ENCODE results near the gene TMEM38B. TPM values are rescaled to one million over a fixed set of nuclear protein-coding genes. Genes with fewer than 3 reads are reported as not detected.

TMEM38B gene
- total RNA-seq, 1 experiment from 2014 or later: 14.5 TPM

DNA sequence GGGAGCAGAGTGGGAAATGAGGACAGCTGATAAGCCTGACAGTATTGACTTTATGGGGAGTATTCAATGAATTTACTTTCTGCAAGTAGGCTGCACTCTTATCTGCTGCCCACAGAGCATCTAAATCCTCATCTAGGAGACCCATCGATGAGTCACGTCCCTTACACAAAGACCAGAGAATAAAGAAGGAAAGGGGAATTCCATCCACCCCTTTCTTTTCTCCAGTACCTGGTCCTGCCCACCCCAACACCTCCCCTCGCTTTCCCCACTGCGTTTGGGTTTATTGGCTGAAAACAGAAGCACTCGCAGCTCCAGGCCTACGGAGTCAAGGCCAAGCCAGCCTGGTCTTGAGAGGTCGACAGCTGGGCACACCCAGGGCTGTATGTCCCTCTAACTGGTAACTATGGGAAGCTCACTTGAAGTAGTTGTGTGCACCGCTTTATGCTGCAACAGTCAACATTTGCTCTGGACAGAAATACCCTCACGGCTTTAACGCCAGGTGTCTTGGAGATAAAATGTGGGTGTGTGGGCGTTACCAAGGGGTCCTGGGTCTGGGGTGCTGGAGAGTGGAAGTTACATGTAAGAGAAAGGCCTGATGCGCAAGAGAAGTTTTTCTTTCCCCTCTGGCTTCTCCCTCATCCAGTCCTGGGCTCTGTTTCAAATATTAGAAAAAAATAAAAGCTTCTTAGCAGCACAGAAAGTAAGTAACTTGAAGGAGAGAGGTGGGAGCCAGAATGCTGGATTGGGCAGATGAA, 46.6 kb upstream of the TMEM38B start:
- no peak overlapping the region for H3K9ac ChIP-seq (ENCODE audit: extremely low read depth, insufficient read length, low read length)
- H3K4me1 ChIP-seq (ENCODE audit: insufficient read depth, low read length): no peaks in the 10 kb centered on the region
- H2BK15ac ChIP-seq (ENCODE audit: low read depth, low read length): no peak overlapping the region
- H3K56ac ChIP-seq (ENCODE audit: insufficient read length, low read depth, low read length): no peak overlapping the region
- H3K23ac ChIP-seq (ENCODE audit: insufficient read length, low read depth, low read length): no peak overlapping the region
- no peak overlapping the region for H2AK5ac ChIP-seq (ENCODE audit: insufficient read length, low read length)
- Mint-ChIP-seq H3K36me3 (ENCODE audit: insufficient read depth in 1 of 3, low read depth in 3 of 3) (0 out of 7 replicates have a peak, but pooled peaks cover 0 to 2% (median 0%) of the 10 kb centered on the region in 3 experiments), H3K27me3 (ENCODE audit: low read depth) (peaks cover 7% of the 10 kb centered on the region), H3K4me1 (peaks cover 44 to 54% of the 10 kb centered on the region in 2 experiments), H3K4me3 (no peak overlapping the region; a peak in 1 of 5 replicates), H3K27ac (peak overlapping the region in 1 of 3 experiments; percentile 86; a peak in 2 of 7 replicates), H3K9me3 (peaks cover 2% of the 10 kb centered on the region in 2 experiments; a peak in 4 of 5 replicates)
- H3K23me2 ChIP-seq (ENCODE audit: insufficient read length, low read depth, low read length, poor library complexity, severe bottlenecking): no peaks in the 10 kb centered on the region
- no CpG with 5 or more reads among the region's 12 CpGs for WGBS (ENCODE audit: extremely low coverage, insufficient read length, low lambda C conversion rate)
- no peak overlapping the region for H4K8ac ChIP-seq (replicated peaks; ENCODE audit: insufficient read length, low read depth, low read length)
- TF ChIP-seq, protein P1, sequence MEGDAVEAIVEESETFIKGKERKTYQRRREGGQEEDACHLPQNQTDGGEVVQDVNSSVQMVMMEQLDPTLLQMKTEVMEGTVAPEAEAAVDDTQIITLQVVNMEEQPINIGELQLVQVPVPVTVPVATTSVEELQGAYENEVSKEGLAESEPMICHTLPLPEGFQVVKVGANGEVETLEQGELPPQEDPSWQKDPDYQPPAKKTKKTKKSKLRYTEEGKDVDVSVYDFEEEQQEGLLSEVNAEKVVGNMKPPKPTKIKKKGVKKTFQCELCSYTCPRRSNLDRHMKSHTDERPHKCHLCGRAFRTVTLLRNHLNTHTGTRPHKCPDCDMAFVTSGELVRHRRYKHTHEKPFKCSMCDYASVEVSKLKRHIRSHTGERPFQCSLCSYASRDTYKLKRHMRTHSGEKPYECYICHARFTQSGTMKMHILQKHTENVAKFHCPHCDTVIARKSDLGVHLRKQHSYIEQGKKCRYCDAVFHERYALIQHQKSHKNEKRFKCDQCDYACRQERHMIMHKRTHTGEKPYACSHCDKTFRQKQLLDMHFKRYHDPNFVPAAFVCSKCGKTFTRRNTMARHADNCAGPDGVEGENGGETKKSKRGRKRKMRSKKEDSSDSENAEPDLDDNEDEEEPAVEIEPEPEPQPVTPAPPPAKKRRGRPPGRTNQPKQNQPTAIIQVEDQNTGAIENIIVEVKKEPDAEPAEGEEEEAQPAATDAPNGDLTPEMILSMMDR (conservative IDR thresholded peaks at IDR 0.05): no peak
- no peak overlapping the region for H2BK120ac ChIP-seq (ENCODE audit: low read depth, low read length, poor library complexity, severe bottlenecking)
- no peak overlapping the region for H3K4ac ChIP-seq (ENCODE audit: low read depth, low read length)
- H2BK5ac ChIP-seq (ENCODE audit: insufficient read length, low read length): no peak overlapping the region
- no peak overlapping the region for H4K5ac ChIP-seq (ENCODE audit: insufficient read length, low read depth, low read length)
- no peak overlapping the region for H2BK12ac ChIP-seq (ENCODE audit: insufficient read length, low read depth, low read length)
- H2AFZ ChIP-seq (ENCODE audit: low read length): no peak overlapping the region
- no peak overlapping the region for H3K18ac ChIP-seq (ENCODE audit: insufficient read length, low read depth, low read length)
- H3K79me2 ChIP-seq (ENCODE audit: insufficient read depth, low read length): no peaks in the 10 kb centered on the region
- H4K91ac ChIP-seq (ENCODE audit: insufficient read length, low read depth, low read length): no peak overlapping the region
- H3K9me3 ChIP-seq (ENCODE audit: control insufficient read depth, low read depth, low read length): no peaks in the 10 kb centered on the region
- H2BK20ac ChIP-seq (ENCODE audit: low read depth, low read length, poor library complexity, severe bottlenecking): no peak overlapping the region
- no peaks in the 10 kb centered on the region for H3K27me3 ChIP-seq (ENCODE audit: insufficient read depth, low read length)
- no peak overlapping the region for H3K14ac ChIP-seq (ENCODE audit: insufficient read depth, low read length)
- no peaks in the 10 kb centered on the region for H3K79me1 ChIP-seq (ENCODE audit: insufficient read depth, low read depth, low read length, poor library complexity, severe bottlenecking)
- peak; percentile 51 for DNase-seq
- no peak overlapping the region for H3T11ph ChIP-seq (ENCODE audit: low read length)
- no peak overlapping the region for H3K27ac ChIP-seq (ENCODE audit: insufficient read length, low read depth, low read length)
- H3K4me2 ChIP-seq (ENCODE audit: insufficient read depth, insufficient read length, low read length): no peak overlapping the region
- H4K20me1 ChIP-seq (ENCODE audit: control insufficient read depth, insufficient read depth, insufficient read length): no peaks in the 10 kb centered on the region

Data from H9 (cell line).